DND-41 (cell line): Measurements from ENCODE around the gene KCNAB2.

Experiments used
- ATAC-seq: fragments of 200-7000 bp; cut with Tn5 transposase; 3 replicates; pipeline ENCODE4 v1.9.1; 2021; ENCODE audit warnings: low read depth; ENCODE audit not compliant: insufficient read depth
- DNase-seq: peaks from one replicate; pipeline ENCODE4 v3.0.0-alpha.2; 2020
- H2AFZ ChIP-seq: 2 replicates; pipeline ENCODE4 v1.6.0; 2012; ENCODE audit warnings: low read depth, low read length
- H3K27ac ChIP-seq: 2 replicates; pipeline ENCODE4 v1.5.1; 2012; ENCODE audit warnings: low read length, inconsistent platforms
- H3K27me3 ChIP-seq: fragments of 200-600 bp; sonication (generic); 2 replicates; pipeline ENCODE4 v1.6.0; 2012; ENCODE audit warnings: low read length, mild to moderate bottlenecking, inconsistent platforms; ENCODE audit not compliant: insufficient read depth, poor library complexity
- H3K36me3 ChIP-seq: 2 replicates; pipeline ENCODE4 v1.5.1; 2012; ENCODE audit warnings: low read length, inconsistent platforms; ENCODE audit not compliant: insufficient read depth
- H3K4me1 ChIP-seq: 2 replicates; pipeline ENCODE4 v1.5.1; 2012; ENCODE audit warnings: mild to moderate bottlenecking, low read length; ENCODE audit not compliant: insufficient read depth
- H3K4me2 ChIP-seq: 2 replicates; pipeline ENCODE4 v1.6.0; 2012; ENCODE audit warnings: mild to moderate bottlenecking, moderate library complexity, low read length, inconsistent platforms; ENCODE audit not compliant: insufficient read depth
- H3K4me3 ChIP-seq, 2 experiments: fragments of 200-600 bp in 1 of 2; shearing (Covaris generic) in 1 of 2; 2 replicates each; pipeline ENCODE4 v1.5.1; 2012 to 2016; ENCODE audit warnings: inconsistent platforms in 2 of 2, low read length in 2 of 2, mild to moderate bottlenecking in 2 of 2, low read depth in 1 of 2, moderate library complexity in 1 of 2
- H3K79me2 ChIP-seq: 2 replicates; pipeline ENCODE4 v1.6.0; 2012; ENCODE audit warnings: low read length, inconsistent platforms; ENCODE audit not compliant: insufficient read depth
- H3K9ac ChIP-seq: 2 replicates; pipeline ENCODE4 v1.6.0; 2012; ENCODE audit warnings: low read depth, mild to moderate bottlenecking, inconsistent platforms, low read length, moderate library complexity
- H3K9me3 ChIP-seq: 2 replicates; pipeline ENCODE4 v1.5.1; 2012; ENCODE audit warnings: low read length, moderate library complexity, mild to moderate bottlenecking, inconsistent platforms; ENCODE audit not compliant: insufficient read depth, severe bottlenecking
- H4K20me1 ChIP-seq: 2 replicates; pipeline ENCODE4 v1.6.0; 2012; ENCODE audit warnings: low read length; ENCODE audit not compliant: insufficient read depth
- CTCF ChIP-seq: IDR thresholded peaks from 2 replicates; pipeline ENCODE4 v1.5.1; 2012; ENCODE audit warnings: borderline replicate concordance, low read length, moderate library complexity, mild to moderate bottlenecking; ENCODE audit not compliant: poor library complexity, severe bottlenecking; ENCODE audit errors: extremely low read depth
- EZH2 ChIP-seq: IDR thresholded peaks from 3 replicates; pipeline ENCODE4 v1.6.1; 2012; ENCODE audit warnings: borderline replicate concordance, low read depth, mild to moderate bottlenecking, moderate library complexity, low read length, inconsistent platforms; ENCODE audit not compliant: severe bottlenecking

The KCNAB2 gene

GRCh38 chr1:6096243-6097116, 50.8 kb downstream of the KCNAB2 start:
- Histone ChIP-seq H3K27ac (no peak overlapping the region), H2AFZ (no peak overlapping the region), H3K4me3 (no peak overlapping the region), H3K9ac (no peak overlapping the region), H3K79me2 (no peaks in the 10 kb centered on the region), H3K9me3 (no peaks in the 10 kb centered on the region), H3K4me1 (no peaks in the 10 kb centered on the region), H3K27me3 (no peaks in the 10 kb centered on the region), H3K4me2 (no peak overlapping the region), H3K36me3 (peaks cover 38% of the 10 kb centered on the region), H4K20me1 (peaks cover 10% of the 10 kb centered on the region; the same call in 1 of the 2 replicates)
- ATAC-seq (no peak), DNase-seq (no peak)
- no peak for TF ChIP-seq CTCF
- TF ChIP-seq EZH2, result no peak

GRCh38 chr1:6097117-6097595, 51.5 kb downstream of the KCNAB2 start:
- H3K9me3 ChIP-seq, result no peaks in the 10 kb centered on the region
- no peaks in the 10 kb centered on the region for H3K27me3 ChIP-seq
- peaks cover 10% of the 10 kb centered on the region; the same call in 1 of the 2 replicates for H4K20me1 ChIP-seq
- H2AFZ ChIP-seq, result no peak overlapping the region
- no peak for ATAC-seq
- no peak overlapping the region for H3K4me3 ChIP-seq
- H3K36me3 ChIP-seq, result peaks cover 38% of the 10 kb centered on the region
- no peak overlapping the region for H3K4me2 ChIP-seq
- H3K79me2 ChIP-seq, result no peaks in the 10 kb centered on the region
- no peaks in the 10 kb centered on the region for H3K4me1 ChIP-seq
- H3K9ac ChIP-seq, result no peak overlapping the region
- no peak overlapping the region for H3K27ac ChIP-seq
- DNase-seq, result no peak
- TF ChIP-seq EZH2, result no peak
- no peak for TF ChIP-seq CTCF

- ATAC-seq, result no peak
- no peak overlapping the region for H3K4me2 ChIP-seq
- H3K79me2 ChIP-seq, result no peaks in the 10 kb centered on the region
- H3K4me3 ChIP-seq, result no peak overlapping the region
- H3K27me3 ChIP-seq, result no peaks in the 10 kb centered on the region
- H2AFZ ChIP-seq, result no peak overlapping the region
- no peaks in the 10 kb centered on the region for H3K9me3 ChIP-seq
- no peak overlapping the region for H3K27ac ChIP-seq
- H3K4me1 ChIP-seq, result no peaks in the 10 kb centered on the region
- peaks cover 10% of the 10 kb centered on the region; the same call in 1 of the 2 replicates for H4K20me1 ChIP-seq
- no peak overlapping the region for H3K9ac ChIP-seq
- DNase-seq, result no peak
- TF ChIP-seq CTCF (no peak), EZH2 (no peak)
- peaks cover 38% of the 10 kb centered on the region for H3K36me3 ChIP-seq
Measured at GRCh38 chr1:6097824-6098223, 52.1 kb downstream of the KCNAB2 start.
